Pulmonary artery endothelial cell (primary cell): ENCODE results near the gene ITIH3. TPM values are rescaled to one million over a fixed set of nuclear protein-coding genes. Genes with fewer than 3 reads are reported as not detected.

Experiments
- DNase-seq: peaks from one replicate; pipeline ENCODE4 v3.0.0-alpha.2; 2011; ENCODE audit warnings: low read depth, low spot score
- total RNA-seq: library from RNA; depleted of rRNA; stranded (reverse); fragments of >200 nt; gene quantifications from 2 replicates; pipeline ENCODE4 v1.2.3, GENCODE V29; 2014

The ITIH3 gene
- total RNA-seq, 1 donor from 2014 or later = not detected

DNA sequence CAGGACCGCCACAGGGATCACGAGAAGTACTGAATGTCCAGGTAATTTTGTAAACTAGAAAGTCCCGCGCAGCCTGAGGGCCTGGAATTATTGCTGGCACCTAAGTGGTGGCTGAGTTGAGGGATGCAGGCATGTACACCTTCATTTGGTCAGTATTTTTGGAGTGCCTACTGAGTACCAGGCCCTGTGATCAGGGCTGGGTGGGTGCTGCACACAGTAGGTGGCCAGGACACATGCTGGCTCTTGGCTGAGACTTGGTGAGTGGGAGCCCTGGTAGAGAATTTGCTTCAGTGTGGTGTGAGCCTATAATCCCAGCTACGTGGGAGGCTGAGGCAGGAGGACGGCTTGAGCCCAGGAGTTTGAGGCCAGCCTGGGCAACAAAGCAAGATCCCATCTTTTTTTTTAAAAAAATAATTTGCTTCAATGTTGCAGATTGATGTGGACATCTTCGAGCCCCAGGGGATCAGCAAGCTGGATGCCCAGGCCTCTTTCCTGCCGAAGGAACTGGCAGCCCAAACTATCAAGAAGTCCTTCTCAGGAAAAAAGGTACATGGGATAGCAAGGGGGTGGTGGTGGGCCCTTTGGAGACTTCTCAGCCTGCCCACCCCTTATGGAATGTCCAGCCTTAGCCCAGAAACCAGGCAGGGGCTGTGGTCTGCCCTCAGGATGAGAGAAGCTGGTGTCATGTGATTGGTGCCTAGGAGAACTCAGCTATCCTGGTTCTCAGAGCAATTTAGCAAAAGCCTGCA, 14.6 kb upstream of the ITIH3 start:
- no peak for DNase-seq

DNA sequence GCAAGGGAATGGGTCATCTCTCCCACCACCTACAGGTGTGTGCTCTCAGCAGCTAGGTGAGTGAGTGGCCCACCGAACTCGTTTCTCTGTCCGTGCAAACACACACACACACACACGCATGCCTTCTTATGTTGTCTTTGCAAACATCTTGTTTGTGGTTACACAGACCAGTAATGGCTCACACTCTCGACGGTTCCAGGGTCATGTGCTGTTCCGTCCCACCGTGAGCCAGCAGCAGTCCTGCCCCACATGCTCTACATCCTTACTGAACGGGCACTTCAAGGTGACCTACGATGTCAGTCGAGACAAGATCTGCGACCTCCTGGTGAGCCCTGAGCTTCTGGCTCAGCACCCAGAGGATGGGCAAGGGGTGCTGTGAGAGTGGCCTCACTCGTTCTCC, 12.9 kb upstream of the ITIH3 start:
- no peak for DNase-seq

DNA sequence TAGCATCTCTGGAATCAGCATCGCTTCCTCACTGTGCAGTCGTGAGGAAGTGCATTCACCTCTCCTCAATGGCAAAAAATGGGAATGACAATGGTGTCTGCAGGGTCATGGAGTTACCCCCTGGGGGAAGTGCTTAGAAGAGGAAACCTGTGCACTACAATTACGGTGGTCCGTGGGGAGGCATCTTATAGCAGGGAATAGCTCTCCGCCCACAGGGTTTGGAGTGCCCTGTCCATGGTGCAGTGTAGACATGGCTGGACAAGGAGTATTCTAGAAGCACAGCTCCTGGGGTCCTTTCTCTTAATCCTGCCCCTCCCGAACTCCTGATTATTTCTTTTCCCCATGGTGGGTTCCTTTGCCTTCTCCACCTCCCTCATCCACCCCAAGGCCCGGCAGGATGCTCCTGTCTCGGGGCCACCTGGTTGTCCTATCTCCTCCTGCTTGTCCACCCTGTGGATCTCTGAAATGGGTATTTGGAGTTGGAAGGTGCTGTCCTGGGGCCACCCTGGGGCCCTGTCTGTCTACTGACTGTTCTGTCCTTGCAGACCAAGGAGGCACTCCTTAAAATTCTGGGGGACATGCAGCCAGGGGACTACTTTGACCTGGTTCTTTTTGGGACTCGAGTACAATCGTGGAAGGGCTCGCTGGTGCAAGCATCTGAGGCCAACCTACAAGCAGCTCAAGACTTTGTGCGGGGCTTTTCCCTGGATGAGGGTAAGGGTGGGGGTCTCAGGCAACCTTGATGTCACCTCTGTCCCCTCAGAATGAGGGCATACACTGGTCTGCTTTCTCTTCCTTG, 12.0 kb upstream of the ITIH3 start:
- no peak for DNase-seq

DNA sequence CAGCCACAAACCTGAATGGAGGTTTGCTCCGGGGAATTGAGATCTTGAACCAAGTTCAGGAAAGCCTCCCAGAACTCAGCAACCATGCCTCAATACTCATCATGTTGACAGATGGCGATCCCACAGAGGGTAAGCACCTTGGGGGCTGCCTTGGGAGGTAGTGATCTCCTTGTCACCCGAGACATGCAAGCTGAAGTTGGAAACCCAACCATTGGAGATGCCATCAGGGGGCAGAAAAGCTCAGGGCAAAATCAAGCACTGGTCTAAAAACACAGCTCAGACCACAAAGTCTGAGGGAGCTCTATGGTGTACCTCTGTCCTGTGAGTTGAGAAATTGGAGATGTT, 11.4 kb upstream of the ITIH3 start:
- no peak for DNase-seq

DNA sequence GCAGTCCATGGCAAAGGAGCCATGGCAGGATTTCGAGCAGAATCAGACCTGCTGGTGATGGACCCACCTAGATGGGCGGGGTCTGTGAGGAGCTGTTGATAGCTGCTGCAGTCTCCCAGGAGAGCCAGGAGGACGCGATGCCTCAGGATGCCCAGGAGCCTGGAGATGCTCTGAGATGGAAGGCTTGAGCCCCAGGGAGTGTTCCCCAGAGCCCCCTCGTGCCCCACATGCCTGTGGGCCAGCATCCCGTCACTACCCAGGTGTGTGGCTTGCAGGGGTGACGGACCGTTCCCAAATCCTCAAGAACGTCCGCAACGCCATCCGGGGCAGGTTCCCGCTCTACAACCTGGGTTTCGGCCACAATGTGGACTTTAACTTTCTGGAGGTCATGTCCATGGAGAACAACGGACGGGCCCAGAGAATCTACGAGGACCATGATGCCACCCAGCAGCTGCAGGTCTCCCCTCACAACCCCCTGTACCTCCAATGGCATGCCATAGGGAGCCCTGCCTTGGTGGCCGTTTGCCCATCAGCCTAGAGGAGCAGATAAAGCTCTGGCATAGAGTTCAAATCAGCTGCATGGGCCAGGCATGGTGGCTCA, 10.5 kb upstream of the ITIH3 start:
- DNase-seq = no peak

DNA sequence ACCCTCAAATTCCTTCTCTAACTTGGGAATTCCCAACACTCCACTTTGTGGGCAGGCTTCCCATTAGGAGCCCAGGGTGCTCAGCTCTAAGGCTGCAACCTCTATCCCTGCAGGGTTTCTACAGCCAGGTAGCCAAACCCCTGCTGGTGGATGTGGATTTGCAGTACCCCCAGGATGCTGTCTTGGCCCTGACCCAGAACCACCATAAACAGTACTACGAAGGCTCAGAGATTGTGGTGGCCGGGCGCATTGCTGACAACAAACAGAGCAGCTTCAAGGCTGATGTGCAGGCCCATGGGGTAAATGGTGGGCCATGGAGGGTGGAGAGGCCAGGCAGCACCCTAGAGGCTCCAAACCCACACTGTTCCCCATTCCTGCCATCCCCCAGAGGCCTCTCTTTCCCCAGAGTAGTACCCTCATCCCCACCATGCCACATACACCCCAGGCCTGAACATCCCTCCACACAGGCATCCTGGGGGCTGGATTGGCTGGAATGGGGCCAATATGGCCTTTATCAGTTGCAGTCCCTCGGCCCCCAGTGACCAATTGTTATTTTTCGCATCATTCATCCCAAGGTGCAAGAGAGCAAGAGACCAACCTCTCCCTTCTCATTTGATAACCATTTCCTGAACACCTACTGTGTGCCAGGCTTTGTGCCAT, 9.5 kb upstream of the ITIH3 start:
- DNase-seq = no peak

DNA sequence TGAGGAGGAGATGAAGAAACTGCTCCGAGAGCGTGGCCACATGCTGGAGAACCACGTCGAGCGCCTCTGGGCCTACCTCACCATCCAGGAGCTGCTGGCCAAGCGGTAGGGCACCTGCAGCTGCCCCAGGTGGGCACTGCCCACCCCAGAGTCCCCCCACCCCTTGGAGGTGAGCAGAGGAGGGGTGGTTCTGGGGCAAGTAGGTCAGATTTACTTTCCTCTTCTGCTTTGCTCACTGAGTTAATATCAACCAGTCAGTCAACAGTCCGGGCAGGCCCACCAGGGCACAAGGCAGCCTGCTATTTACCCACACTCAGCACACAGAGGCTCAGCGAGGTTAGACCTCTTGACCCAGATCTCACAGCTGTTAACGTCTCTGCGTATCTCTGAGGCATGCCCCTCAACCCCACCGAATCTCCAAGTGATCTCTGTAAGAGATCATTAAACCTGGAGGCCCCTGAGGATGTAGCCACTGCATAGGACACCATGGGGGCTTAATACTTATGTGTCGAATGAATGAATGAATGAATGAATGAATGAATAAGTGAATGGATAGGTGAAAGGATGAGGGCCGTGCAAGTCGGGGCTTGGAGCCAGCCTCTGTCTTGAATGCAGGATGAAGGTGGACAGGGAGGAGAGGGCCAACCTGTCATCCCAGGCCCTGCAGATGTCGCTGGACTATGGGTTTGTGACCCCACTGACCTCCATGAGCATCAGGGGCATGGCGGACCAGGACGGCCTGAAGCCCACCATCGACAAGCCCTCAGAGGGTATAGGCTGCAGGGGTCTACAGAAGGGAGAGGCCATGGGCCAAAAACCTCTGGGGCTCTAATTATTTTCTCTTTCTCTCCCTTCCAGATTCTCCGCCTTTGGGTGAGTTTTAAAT, 8.0 kb upstream of the ITIH3 start:
- no peak for DNase-seq

DNA sequence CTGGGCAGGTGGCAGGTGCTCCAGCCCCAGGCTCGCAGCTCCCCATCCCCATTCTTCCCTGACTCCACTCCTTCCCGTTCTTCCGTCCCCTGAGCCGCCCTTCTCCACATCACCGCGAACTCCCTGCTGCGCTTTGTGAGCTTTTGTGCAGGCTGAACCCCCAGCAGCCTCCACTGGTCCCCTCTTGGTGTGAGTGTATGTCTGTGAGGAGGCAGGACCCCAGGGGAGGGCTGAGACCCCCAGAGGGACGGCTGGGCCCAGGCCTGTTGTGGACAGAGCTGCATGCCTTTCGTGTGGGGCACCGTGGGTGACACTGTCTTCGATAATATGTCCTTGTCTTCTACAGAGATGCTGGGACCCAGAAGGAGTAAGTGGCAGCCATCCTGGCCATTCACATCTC, 7.3 kb upstream of the ITIH3 start:
- no peak for DNase-seq

DNA sequence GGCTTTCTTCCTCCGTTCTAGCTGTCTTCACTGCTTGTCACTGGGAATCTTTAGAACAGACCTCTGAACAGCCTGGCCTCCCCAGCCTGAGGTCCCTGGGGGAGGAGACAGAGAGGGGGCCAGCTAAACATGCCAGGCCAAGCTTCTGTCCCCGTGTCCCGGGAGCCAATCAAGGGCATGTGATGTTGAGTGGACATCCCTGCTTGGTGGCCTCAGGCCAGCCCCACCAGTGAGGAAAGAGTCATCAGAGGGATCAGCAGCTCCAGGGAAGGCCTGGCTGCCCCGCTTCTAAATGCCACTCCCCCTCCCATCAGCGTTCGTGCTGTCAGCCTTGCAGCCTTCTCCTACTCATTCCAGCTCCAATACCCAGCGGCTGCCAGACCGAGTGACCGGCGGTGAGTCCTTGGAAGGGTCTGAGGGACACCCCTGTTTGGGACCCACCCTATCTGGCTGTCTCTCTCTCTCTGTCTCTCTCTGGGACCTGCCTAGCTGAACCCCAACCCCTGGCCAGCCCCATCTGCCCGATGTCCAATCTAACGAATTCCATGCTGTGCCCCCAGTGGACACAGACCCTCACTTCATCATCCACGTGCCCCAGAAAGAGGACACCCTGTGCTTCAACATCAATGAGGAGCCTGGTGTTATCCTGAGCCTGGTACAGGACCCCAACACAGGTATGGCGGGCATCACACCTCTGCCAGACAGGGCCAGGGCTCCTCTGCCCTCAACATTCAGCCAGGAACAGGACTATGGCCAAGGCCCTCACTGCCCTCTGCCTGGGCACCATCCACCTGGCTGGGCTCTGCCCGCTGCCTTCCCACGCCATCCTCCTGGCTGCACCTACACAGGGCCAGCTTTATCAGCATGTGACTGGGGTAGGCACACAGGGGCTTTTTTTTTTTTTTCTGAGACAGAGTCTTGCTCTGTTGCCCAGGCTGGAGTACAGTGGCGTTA, 6.6 kb upstream of the ITIH3 start:
- DNase-seq = no peak

DNA sequence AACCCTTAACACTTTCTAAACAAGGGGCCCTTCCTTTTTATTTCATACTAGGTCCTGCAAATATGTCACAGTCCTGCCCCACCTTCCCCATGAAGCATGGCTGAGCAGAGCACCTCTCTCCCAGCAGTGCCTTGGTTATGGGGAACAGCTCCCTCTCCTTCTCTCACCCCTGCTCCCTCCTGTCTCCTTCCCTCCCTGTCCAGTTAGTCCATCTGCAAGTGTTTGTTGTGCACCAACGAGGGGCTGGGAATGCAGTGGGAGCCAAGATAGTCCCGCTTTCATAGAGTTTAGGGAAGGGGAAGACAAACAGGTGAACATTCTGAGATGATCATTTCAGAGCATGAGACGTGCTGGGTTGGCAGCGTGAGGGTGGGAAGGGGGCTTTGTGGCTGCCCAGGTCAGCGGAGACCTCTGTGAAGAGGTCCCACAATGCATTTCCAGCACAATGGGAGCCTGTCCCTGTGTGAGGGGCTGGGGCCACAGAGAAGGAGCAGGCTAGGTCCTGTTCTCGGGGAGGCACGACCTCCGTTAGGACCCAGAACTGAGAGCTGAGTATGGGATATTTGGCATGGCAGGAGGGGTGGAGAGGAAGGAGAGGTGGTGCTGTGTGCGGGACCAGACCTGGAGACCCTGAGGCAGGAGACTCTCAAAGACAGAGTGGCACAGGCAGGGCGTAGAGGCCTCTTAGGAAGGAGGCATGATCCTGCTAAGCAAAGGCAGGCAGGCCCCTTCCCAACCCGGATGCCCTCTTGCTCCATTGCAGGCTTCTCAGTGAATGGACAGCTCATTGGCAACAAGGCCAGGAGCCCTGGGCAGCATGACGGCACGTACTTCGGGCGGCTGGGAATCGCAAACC, 5.5 kb upstream of the ITIH3 start:
- no peak for DNase-seq

DNA sequence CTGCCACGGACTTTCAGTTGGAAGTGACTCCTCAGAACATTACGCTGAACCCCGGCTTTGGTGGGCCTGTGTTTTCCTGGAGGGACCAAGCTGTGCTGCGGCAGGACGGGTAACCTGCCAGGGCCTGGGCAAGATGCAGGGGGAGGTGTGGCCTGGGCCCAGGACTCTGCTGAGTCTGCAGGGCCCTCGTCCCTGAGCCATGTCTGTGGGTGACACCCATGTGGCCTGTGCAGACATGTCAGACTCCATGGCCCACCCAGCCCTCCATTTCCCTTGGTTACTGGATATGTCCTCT, 4.9 kb upstream of the ITIH3 start:
- no peak for DNase-seq

DNA sequence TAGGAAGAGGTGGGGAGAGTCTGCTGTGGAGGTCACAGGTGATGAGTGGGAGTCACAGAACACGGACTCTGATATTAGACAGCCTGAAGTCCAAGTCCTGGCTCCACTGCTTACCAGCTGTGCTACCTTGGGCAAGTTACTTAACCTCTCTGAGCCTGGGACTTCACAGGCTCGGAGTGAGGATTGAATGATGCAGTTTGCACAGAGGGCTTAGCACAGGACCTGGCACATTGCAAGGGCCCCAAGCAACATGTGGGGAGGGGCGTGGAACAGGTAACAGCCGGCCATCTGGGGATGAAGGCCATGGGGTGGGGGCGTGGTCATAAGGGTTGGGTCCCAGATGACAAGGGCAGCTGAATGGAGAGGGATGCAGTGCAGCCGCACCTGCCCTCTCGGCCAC, 4.3 kb upstream of the ITIH3 start:
- DNase-seq = no peak

DNA sequence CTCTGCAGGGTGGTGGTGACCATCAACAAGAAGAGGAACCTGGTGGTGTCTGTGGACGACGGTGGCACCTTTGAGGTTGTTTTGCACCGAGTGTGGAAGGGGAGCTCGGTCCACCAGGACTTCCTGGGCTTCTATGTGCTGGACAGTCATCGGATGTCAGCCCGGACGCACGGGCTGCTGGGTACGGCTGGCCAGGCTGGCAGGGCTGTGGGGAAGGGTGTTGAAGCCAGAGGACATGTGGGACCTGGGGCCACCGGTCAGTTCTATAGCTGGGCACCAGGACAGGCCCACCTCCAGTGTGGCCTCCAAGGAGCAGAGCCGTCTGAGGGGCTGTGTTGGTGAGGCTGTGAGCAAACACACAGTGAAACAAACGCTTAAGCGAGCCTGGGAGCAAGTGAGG, 3.9 kb upstream of the ITIH3 start:
- no peak for DNase-seq

DNA sequence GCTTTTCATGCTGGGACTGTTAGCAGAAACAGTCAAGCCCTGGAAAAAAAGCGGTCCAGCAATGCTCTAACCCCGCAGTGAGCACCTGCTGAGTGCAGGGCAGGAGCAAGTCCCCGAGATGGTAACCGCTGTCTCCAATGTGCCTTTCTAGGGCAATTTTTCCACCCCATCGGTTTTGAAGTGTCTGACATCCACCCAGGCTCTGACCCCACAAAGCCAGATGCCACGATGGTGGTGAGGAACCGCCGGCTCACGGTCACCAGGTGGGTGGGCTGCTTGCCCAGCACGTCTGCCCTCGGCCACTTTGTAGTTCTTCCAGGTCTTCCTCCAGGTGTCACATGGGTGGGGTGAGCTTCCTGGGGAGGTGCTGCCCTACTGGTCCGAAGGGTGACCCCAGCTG, 3.2 kb upstream of the ITIH3 start:
- DNase-seq = no peak

DNA sequence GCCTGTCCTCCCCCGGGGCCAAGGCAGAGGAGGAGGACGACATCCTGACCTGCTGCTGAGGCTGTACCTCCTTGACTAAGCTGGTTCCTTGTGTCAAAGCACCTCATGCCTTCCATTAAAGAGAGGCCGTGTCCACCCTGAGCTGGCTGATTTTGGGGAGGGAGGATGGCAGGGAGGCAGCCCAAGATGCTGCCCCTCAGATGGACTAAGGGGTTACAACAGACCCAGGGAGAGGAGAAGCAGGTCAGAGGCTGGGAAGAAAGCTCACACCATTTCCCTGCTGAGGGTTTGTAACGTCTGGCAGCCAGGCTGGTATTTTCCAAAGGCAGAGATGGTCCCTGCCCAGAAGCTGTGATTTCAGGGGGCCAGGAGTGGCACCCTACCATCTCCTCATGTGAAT, 2.7 kb upstream of the ITIH3 start:
- no peak for DNase-seq

DNA sequence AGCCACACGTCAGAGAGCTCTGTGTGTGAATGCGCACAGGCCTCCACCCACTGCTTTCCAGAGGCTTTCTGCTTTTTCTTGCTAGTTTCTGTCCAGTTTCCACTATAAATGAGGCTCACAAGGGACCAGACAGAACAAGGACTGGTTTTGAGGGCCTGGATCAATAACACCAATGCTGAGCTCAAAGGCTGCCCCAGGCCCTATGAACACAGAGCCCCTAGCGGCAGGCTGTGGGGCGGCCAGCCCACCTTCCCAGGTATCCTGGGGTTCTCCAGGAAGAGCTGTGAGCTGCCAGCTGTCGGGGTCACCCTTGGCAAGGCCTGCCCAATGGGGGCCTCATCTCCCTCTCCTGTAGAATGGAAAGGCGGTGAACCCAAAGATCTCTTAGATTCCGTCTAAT, 2.2 kb upstream of the ITIH3 start:
- no peak for DNase-seq

DNA sequence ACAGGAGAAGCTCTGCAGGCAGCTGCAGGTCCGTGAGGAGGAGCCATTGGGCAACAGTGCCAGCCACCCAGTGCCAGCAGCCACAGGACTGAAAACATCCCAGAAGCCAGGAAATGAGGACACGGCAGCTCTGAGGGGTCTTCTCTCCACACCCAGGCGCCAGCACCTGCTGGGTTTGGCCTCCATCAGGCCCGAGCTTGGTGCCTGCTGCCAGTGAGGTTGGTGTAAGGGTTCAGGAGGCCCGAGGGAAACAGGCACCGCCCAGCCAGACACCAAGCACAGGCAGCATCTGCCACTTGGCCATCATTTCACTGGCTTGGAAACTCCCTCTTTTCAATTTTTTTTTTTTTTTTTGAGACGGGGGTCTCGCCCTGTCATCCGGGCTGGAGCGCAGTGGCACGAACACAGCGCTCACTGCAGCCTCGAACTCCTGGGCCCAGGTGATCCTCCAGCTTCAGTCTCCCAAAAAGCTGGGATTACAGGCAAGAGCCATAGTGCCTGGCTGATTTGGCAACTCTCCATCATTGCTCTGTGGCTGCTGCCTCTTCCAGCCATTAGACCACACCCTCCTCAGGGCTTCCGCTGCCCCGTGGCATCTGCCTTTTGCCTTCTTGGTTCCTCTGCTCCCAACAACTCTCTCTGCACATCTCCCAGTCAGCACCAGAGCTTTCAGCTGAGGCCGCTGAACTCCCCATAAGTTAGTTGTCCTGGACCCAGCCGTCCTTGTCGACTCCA, 1.5 kb upstream of the ITIH3 start:
- DNase-seq = no peak

DNA sequence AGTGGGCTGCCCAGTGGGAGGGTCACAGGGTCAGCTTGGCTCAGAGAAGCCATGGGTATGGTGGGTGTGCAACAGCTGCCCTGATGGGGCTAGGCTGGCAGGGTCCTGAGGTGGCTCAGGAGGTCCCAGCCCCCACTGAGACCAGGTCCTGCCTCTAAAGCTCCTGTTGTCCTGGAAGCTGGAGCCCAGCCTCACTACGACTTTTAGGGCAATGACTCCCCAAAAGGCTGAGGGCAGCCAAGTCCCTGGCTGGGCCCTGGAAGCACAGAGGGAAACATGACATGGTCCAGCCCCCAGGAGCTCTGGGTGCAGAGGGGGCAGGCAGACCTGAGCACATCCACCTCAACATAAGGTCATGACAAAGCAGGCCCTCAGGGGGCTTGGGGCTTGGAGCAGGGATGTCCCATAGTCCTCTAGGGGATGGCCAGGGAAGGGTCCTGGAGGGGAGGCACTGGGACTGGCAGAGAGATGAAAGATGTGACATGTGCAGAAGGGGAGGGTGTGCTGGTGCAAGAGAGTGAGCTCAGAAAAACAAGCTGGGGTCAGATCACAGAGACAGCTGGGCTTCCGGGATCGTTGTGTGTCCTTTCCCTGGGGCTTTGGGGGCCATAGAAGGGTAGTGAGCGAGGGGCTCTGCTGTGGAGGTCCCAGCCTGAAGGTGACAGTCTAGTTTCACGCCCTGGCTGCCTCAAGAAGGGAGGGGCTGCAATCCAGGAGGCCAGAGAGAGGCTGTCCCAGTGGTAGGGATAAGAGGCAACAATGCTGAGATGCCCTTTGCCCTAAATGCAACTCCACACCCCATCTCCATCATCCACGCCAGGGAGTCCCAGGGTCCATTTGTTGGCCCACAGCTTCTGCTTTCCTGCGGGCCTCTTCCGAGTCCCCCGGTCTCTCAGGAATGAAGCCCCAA, 639 bp upstream of the ITIH3 start:
- DNase-seq = no peak
